Measurements from ENCODE around the gene TEX13A.

Gene TEX13A

GRCh38 chrX:105229146-105229545 lies 8.7 kb upstream of the TEX13A start:
- no peak overlapping the region for H3K9ac ChIP-seq
- H4K20me1 ChIP-seq = no peaks in the 10 kb centered on the region
- no peaks in the 10 kb centered on the region for H3K36me3 ChIP-seq
- H3K9me3 ChIP-seq = no peaks in the 10 kb centered on the region
- H3K27me3 ChIP-seq = no peaks in the 10 kb centered on the region
- no peak overlapping the region for H3K4me2 ChIP-seq
- no peak for TF ChIP-seq Cebpa-rat (IDR thresholded peaks at IDR 0.05)
- no peak overlapping the region for H3K27ac ChIP-seq
- H3K4me3 ChIP-seq = no peak overlapping the region
- peaks cover 7% of the 10 kb centered on the region; the same call in 1 of the 2 replicates for H3K4me1 ChIP-seq

GRCh38 chrX:105228602-105229001 lies 8.1 kb upstream of the TEX13A start:
- TF ChIP-seq Cebpa-rat (IDR thresholded peaks at IDR 0.05) = no peak
- H3K27ac ChIP-seq = no peak overlapping the region
- H3K9ac ChIP-seq = no peak overlapping the region
- no peak overlapping the region for H3K4me3 ChIP-seq
- H3K4me1 ChIP-seq = peaks cover 7% of the 10 kb centered on the region; the same call in 1 of the 2 replicates
- H3K36me3 ChIP-seq = no peaks in the 10 kb centered on the region
- no peaks in the 10 kb centered on the region for H4K20me1 ChIP-seq
- H3K27me3 ChIP-seq = no peaks in the 10 kb centered on the region
- no peaks in the 10 kb centered on the region for H3K9me3 ChIP-seq
- 0 out of 2 replicates have a peak overlapping the region, but pooled peaks have one; percentile 7 for H3K4me2 ChIP-seq

GRCh38 chrX:105226499-105226898 lies 6.0 kb upstream of the TEX13A start:
- Histone ChIP-seq H3K4me2 (peak overlapping the region; percentile 45), H3K9me3 (no peaks in the 10 kb centered on the region), H3K36me3 (no peaks in the 10 kb centered on the region), H3K4me1 (peaks cover 7% of the 10 kb centered on the region; the same call in 1 of the 2 replicates), H3K27me3 (no peaks in the 10 kb centered on the region), H3K9ac (no peak overlapping the region), H4K20me1 (no peaks in the 10 kb centered on the region), H3K27ac (no peak overlapping the region), H3K4me3 (no peak overlapping the region)
- TF ChIP-seq Cebpa-rat (IDR thresholded peaks at IDR 0.05) = no peak

- H3K4me1 ChIP-seq = peaks cover 2% of the 10 kb centered on the region; the same call in 1 of the 2 replicates
- H3K27me3 ChIP-seq = no peaks in the 10 kb centered on the region
- H3K27ac ChIP-seq = no peak overlapping the region
- H3K9me3 ChIP-seq = peaks cover 12% of the 10 kb centered on the region; the same call in 1 of the 2 replicates
- no peak overlapping the region for H3K9ac ChIP-seq
- H3K4me3 ChIP-seq = no peak overlapping the region
- no peaks in the 10 kb centered on the region for H3K36me3 ChIP-seq
- H4K20me1 ChIP-seq = no peaks in the 10 kb centered on the region
- no peak for TF ChIP-seq Cebpa-rat (IDR thresholded peaks at IDR 0.05)
- no peak overlapping the region for H3K4me2 ChIP-seq
These were observed 880 bp upstream of the TEX13A start for GRCh38 chrX:105221374-105221773.

- no peaks in the 10 kb centered on the region for H4K20me1 ChIP-seq
- H3K9ac ChIP-seq = no peak overlapping the region
- no peak overlapping the region for H3K4me3 ChIP-seq
- H3K4me2 ChIP-seq = no peak overlapping the region
- H3K9me3 ChIP-seq = peaks cover 12% of the 10 kb centered on the region; the same call in 1 of the 2 replicates
- no peaks in the 10 kb centered on the region for H3K4me1 ChIP-seq
- no peak overlapping the region for H3K27ac ChIP-seq
- H3K36me3 ChIP-seq = no peaks in the 10 kb centered on the region
- TF ChIP-seq Cebpa-rat (IDR thresholded peaks at IDR 0.05) = no peak
- no peaks in the 10 kb centered on the region for H3K27me3 ChIP-seq
These were observed 766 bp downstream of the TEX13A start for GRCh38 chrX:105219454-105220401.

GRCh38 chrX:105211066-105211575 lies 9.4 kb downstream of the TEX13A start:
- Histone ChIP-seq H4K20me1 (no peaks in the 10 kb centered on the region), H3K4me1 (no peaks in the 10 kb centered on the region), H3K4me3 (no peak overlapping the region), H3K27ac (no peak overlapping the region), H3K36me3 (no peaks in the 10 kb centered on the region), H3K4me2 (no peak overlapping the region), H3K27me3 (no peaks in the 10 kb centered on the region), H3K9ac (no peak overlapping the region), H3K9me3 (no peaks in the 10 kb centered on the region)
- no peak for TF ChIP-seq Cebpa-rat (IDR thresholded peaks at IDR 0.05)

GRCh38 chrX:105210258-105210657 lies 10.2 kb downstream of the TEX13A start:
- H3K36me3 ChIP-seq = no peaks in the 10 kb centered on the region
- no peaks in the 10 kb centered on the region for H4K20me1 ChIP-seq
- TF ChIP-seq Cebpa-rat (IDR thresholded peaks at IDR 0.05) = no peak
- H3K4me1 ChIP-seq = no peaks in the 10 kb centered on the region
- H3K27me3 ChIP-seq = no peaks in the 10 kb centered on the region
- H3K9me3 ChIP-seq = no peaks in the 10 kb centered on the region
- H3K4me3 ChIP-seq = no peak overlapping the region
- no peak overlapping the region for H3K27ac ChIP-seq
- H3K9ac ChIP-seq = no peak overlapping the region
- no peak overlapping the region for H3K4me2 ChIP-seq

GRCh38 chrX:105209406-105209805 lies 11.1 kb downstream of the TEX13A start:
- Histone ChIP-seq H3K27ac (no peak overlapping the region), H3K27me3 (no peaks in the 10 kb centered on the region), H3K4me2 (no peak overlapping the region), H3K36me3 (no peaks in the 10 kb centered on the region), H3K4me1 (no peaks in the 10 kb centered on the region), H4K20me1 (no peaks in the 10 kb centered on the region), H3K9ac (no peak overlapping the region), H3K9me3 (no peaks in the 10 kb centered on the region), H3K4me3 (no peak overlapping the region)
- no peak for TF ChIP-seq Cebpa-rat (IDR thresholded peaks at IDR 0.05)

GRCh38 chrX:105191878-105192277 lies 28.6 kb downstream of the TEX13A start:
- no peaks in the 10 kb centered on the region for H3K9me3 ChIP-seq
- TF ChIP-seq Cebpa-rat (IDR thresholded peaks at IDR 0.05) = no peak
- no peak overlapping the region for H3K4me2 ChIP-seq
- no peak overlapping the region for H3K9ac ChIP-seq
- H3K36me3 ChIP-seq = no peaks in the 10 kb centered on the region
- no peaks in the 10 kb centered on the region for H3K4me1 ChIP-seq
- H4K20me1 ChIP-seq = no peaks in the 10 kb centered on the region
- no peak overlapping the region for H3K4me3 ChIP-seq
- H3K27ac ChIP-seq = no peak overlapping the region
- no peaks in the 10 kb centered on the region for H3K27me3 ChIP-seq

GRCh38 chrX:105190252-105190853 lies 30.1 kb downstream of the TEX13A start:
- no peak overlapping the region for H3K9ac ChIP-seq
- H3K4me2 ChIP-seq = no peak overlapping the region

More at GRCh38 chrX:105190252-105190853, 30.1 kb downstream of the TEX13A start:
- Histone ChIP-seq H3K36me3 (no peaks in the 10 kb centered on the region), H3K4me3 (no peak overlapping the region), H3K27me3 (no peaks in the 10 kb centered on the region), H3K27ac (no peak overlapping the region), H3K4me1 (no peaks in the 10 kb centered on the region), H3K9me3 (no peaks in the 10 kb centered on the region), H4K20me1 (no peaks in the 10 kb centered on the region)
- TF ChIP-seq Cebpa-rat (IDR thresholded peaks at IDR 0.05) = no peak
